ENCODE measurements around the gene ACOT11. TPM values are rescaled to one million over a fixed set of nuclear protein-coding genes. Genes with fewer than 3 reads are reported as not detected.

ACOT11 gene
- total RNA-seq, 1 experiment from 2014 or later = 4.2 TPM

DNA sequence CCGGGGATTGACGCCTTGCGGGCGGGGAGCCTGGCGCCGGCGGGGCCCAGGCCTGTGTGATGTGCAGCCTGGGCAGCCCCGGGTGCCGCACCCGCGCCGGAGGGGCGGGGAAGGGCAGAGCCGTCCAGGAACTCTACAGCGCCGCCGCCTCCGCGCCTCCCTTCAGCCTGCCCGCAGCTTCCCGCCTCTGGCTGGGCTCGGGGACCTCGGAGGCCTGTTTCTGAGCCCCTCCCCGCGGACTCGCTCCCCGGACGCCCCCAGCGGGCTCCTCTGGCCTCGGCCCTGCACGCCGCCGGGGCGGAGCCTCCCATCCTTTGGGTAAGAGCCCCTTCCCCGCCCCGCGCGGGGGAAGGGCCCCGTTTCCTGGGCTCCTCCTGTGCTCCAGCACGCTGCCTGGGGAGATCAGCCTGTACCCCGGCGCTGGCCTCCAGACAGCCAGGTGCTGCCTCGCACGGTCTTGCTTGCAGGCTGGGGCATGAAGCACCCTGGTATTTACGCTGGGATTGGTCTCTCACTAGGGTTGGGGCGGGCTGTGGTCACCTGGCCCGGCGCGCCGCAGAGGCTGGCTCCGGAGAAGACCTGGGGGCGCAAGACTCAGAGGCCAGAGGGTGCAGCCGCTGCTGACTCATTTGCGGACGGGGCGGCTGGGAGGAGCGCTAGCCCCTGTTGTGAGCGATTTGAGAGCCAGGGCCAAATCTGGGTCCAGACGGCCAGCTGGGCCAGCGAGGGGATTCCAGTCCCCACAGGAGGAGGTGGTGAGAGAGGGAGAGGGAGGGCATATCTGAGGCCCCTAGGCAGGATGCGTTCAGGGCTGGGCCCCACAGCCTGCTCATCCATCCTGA lies 5.7 kb upstream of the ACOT11 start (continued):
- TF ChIP-seq, protein P1, sequence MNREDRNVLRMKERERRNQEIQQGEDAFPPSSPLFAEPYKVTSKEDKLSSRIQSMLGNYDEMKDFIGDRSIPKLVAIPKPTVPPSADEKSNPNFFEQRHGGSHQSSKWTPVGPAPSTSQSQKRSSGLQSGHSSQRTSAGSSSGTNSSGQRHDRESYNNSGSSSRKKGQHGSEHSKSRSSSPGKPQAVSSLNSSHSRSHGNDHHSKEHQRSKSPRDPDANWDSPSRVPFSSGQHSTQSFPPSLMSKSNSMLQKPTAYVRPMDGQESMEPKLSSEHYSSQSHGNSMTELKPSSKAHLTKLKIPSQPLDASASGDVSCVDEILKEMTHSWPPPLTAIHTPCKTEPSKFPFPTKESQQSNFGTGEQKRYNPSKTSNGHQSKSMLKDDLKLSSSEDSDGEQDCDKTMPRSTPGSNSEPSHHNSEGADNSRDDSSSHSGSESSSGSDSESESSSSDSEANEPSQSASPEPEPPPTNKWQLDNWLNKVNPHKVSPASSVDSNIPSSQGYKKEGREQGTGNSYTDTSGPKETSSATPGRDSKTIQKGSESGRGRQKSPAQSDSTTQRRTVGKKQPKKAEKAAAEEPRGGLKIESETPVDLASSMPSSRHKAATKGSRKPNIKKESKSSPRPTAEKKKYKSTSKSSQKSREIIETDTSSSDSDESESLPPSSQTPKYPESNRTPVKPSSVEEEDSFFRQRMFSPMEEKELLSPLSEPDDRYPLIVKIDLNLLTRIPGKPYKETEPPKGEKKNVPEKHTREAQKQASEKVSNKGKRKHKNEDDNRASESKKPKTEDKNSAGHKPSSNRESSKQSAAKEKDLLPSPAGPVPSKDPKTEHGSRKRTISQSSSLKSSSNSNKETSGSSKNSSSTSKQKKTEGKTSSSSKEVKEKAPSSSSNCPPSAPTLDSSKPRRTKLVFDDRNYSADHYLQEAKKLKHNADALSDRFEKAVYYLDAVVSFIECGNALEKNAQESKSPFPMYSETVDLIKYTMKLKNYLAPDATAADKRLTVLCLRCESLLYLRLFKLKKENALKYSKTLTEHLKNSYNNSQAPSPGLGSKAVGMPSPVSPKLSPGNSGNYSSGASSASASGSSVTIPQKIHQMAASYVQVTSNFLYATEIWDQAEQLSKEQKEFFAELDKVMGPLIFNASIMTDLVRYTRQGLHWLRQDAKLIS (CRISPR knock-in tag; IDR thresholded peaks at IDR 0.05; ENCODE audit: borderline replicate concordance) = no peak
- TF ChIP-seq ZNF232 (CRISPR knock-in tag; IDR thresholded peaks at IDR 0.05) (no peak), MXD4 (CRISPR knock-in tag; IDR thresholded peaks at IDR 0.05; ENCODE audit: borderline replicate concordance) (no peak), OVOL2 (CRISPR knock-in tag; IDR thresholded peaks at IDR 0.05; ENCODE audit: borderline replicate concordance) (no peak), ZBTB21 (CRISPR knock-in tag; IDR thresholded peaks at IDR 0.05; ENCODE audit: borderline replicate concordance) (no peak), GABPB1 (CRISPR knock-in tag; IDR thresholded peaks at IDR 0.05) (no peak), TCF7 (CRISPR knock-in tag; IDR thresholded peaks at IDR 0.05; ENCODE audit: low read depth) (no peak), JUN (CRISPR knock-in tag; IDR thresholded peaks at IDR 0.05) (0 out of 2 replicates have a peak, but pooled peaks have one; percentile 66), ESRRA (CRISPR knock-in tag; IDR thresholded peaks at IDR 0.05; ENCODE audit: borderline replicate concordance) (no peak), GRHL2 (CRISPR knock-in tag; IDR thresholded peaks at IDR 0.05; ENCODE audit: insufficient replicate concordance, severe bottlenecking) (no peak), CREM (CRISPR knock-in tag; IDR thresholded peaks at IDR 0.05) (peak; percentile 50; the same call in 1 of the 2 replicates), MYBL2 (CRISPR knock-in tag; IDR thresholded peaks at IDR 0.05) (peak; percentile 88), ZNF423 (CRISPR knock-in tag; IDR thresholded peaks at IDR 0.05) (peak; percentile 95), ZNF219 (CRISPR knock-in tag; IDR thresholded peaks at IDR 0.05; ENCODE audit: borderline replicate concordance) (0 out of 2 replicates have a peak, but pooled peaks have one; percentile 64), NR2C2 (CRISPR knock-in tag; IDR thresholded peaks at IDR 0.05) (no peak; the same call in 1 of the 2 replicates), TEAD4 (CRISPR knock-in tag; IDR thresholded peaks at IDR 0.05) (no peak), NR1H2 (CRISPR knock-in tag; IDR thresholded peaks at IDR 0.05) (no peak), ZNF396 (CRISPR knock-in tag; IDR thresholded peaks at IDR 0.05; ENCODE audit: borderline replicate concordance) (no peak), ZNF317 (CRISPR knock-in tag; IDR thresholded peaks at IDR 0.05; ENCODE audit: borderline replicate concordance, low read depth) (peak; percentile 39; the same call in 1 of the 2 replicates)
- TF ChIP-seq, protein P2, sequence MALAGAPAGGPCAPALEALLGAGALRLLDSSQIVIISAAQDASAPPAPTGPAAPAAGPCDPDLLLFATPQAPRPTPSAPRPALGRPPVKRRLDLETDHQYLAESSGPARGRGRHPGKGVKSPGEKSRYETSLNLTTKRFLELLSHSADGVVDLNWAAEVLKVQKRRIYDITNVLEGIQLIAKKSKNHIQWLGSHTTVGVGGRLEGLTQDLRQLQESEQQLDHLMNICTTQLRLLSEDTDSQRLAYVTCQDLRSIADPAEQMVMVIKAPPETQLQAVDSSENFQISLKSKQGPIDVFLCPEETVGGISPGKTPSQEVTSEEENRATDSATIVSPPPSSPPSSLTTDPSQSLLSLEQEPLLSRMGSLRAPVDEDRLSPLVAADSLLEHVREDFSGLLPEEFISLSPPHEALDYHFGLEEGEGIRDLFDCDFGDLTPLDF (CRISPR knock-in tag; IDR thresholded peaks at IDR 0.05) = no peak
- TF ChIP-seq, protein P3, sequence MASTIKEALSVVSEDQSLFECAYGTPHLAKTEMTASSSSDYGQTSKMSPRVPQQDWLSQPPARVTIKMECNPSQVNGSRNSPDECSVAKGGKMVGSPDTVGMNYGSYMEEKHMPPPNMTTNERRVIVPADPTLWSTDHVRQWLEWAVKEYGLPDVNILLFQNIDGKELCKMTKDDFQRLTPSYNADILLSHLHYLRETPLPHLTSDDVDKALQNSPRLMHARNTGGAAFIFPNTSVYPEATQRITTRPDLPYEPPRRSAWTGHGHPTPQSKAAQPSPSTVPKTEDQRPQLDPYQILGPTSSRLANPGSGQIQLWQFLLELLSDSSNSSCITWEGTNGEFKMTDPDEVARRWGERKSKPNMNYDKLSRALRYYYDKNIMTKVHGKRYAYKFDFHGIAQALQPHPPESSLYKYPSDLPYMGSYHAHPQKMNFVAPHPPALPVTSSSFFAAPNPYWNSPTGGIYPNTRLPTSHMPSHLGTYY (CRISPR knock-in tag; IDR thresholded peaks at IDR 0.05) = no peak
- TF ChIP-seq, protein P4, sequence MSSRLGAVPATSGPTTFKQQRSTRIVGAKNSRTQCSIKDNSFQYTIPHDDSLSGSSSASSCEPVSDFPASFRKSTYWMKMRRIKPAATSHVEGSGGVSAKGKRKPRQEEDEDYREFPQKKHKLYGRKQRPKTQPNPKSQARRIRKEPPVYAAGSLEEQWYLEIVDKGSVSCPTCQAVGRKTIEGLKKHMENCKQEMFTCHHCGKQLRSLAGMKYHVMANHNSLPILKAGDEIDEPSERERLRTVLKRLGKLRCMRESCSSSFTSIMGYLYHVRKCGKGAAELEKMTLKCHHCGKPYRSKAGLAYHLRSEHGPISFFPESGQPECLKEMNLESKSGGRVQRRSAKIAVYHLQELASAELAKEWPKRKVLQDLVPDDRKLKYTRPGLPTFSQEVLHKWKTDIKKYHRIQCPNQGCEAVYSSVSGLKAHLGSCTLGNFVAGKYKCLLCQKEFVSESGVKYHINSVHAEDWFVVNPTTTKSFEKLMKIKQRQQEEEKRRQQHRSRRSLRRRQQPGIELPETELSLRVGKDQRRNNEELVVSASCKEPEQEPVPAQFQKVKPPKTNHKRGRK (CRISPR knock-in tag; IDR thresholded peaks at IDR 0.05; ENCODE audit: borderline replicate concordance) = no peak
- TF ChIP-seq, protein P5, sequence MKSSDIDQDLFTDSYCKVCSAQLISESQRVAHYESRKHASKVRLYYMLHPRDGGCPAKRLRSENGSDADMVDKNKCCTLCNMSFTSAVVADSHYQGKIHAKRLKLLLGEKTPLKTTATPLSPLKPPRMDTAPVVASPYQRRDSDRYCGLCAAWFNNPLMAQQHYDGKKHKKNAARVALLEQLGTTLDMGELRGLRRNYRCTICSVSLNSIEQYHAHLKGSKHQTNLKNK (CRISPR knock-in tag; IDR thresholded peaks at IDR 0.05) = no peak
- TF ChIP-seq, protein P6, sequence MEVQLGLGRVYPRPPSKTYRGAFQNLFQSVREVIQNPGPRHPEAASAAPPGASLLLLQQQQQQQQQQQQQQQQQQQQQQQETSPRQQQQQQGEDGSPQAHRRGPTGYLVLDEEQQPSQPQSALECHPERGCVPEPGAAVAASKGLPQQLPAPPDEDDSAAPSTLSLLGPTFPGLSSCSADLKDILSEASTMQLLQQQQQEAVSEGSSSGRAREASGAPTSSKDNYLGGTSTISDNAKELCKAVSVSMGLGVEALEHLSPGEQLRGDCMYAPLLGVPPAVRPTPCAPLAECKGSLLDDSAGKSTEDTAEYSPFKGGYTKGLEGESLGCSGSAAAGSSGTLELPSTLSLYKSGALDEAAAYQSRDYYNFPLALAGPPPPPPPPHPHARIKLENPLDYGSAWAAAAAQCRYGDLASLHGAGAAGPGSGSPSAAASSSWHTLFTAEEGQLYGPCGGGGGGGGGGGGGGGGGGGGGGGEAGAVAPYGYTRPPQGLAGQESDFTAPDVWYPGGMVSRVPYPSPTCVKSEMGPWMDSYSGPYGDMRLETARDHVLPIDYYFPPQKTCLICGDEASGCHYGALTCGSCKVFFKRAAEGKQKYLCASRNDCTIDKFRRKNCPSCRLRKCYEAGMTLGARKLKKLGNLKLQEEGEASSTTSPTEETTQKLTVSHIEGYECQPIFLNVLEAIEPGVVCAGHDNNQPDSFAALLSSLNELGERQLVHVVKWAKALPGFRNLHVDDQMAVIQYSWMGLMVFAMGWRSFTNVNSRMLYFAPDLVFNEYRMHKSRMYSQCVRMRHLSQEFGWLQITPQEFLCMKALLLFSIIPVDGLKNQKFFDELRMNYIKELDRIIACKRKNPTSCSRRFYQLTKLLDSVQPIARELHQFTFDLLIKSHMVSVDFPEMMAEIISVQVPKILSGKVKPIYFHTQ (CRISPR knock-in tag; IDR thresholded peaks at IDR 0.05) = no peak
- TF ChIP-seq, protein P7, sequence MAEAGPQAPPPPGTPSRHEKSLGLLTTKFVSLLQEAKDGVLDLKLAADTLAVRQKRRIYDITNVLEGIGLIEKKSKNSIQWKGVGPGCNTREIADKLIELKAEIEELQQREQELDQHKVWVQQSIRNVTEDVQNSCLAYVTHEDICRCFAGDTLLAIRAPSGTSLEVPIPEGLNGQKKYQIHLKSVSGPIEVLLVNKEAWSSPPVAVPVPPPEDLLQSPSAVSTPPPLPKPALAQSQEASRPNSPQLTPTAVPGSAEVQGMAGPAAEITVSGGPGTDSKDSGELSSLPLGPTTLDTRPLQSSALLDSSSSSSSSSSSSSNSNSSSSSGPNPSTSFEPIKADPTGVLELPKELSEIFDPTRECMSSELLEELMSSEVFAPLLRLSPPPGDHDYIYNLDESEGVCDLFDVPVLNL (CRISPR knock-in tag; IDR thresholded peaks at IDR 0.05; ENCODE audit: borderline replicate concordance, low read depth) = 0 out of 2 replicates have a peak, but pooled peaks have one; percentile 63
- TF ChIP-seq, protein P8, sequence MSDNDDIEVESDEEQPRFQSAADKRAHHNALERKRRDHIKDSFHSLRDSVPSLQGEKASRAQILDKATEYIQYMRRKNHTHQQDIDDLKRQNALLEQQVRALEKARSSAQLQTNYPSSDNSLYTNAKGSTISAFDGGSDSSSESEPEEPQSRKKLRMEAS (CRISPR knock-in tag; IDR thresholded peaks at IDR 0.05) = peak; percentile 91
